PC-9 (cell line): Measurements from ENCODE around the gene KLHL36.

Experiments used
- CTCF ChIP-seq: fragments of 200-600 bp; sonication (generic); conservative IDR thresholded peaks from 2 replicates; pipeline ENCODE4 v1.6.1; 2017; ENCODE audit warnings: mixed run types, antibody characterized with exemption, mild to moderate bottlenecking, moderate library complexity
- EZH2 ChIP-seq: fragments of 200-600 bp; sonication (generic); IDR thresholded peaks from 2 replicates; pipeline ENCODE4 v1.8.0; 2017; ENCODE audit warnings: antibody characterized with exemption, low read depth

- TF ChIP-seq CTCF, result no peak
- no peak for TF ChIP-seq EZH2
These were observed 11.5 kb downstream of the KLHL36 start for GRCh38 chr16:84659656-84660300.
